ENCODE results near the gene HLA-DQB2. TPM values are rescaled to one million over a fixed set of nuclear protein-coding genes. Genes with fewer than 3 reads are reported as not detected.

The HLA-DQB2 gene
- total and polyA plus RNA-seq, 2 donors (not counting 1 experiment from before 2014, with no cell fraction given) = not detected

DNA sequence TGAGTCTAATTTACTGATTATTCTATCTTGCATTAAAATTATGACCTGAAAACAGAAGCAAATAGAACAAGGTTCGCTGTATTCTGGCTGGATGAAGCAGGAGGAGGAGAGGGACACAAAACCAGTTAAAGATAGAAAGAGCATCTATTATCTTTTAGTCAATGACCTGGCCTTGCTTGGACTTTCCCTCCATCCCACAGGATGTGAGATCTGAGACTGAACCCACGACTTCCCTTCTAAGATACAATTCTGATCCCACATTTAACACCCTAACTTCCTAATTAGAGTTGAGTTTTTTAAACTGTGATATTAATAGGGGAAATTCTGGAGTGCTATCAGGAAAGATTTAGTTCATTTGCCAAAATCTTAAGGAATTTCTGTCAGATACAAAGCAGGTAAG is 25.2 kb downstream of the HLA-DQB2 start:
- H3K4me3 ChIP-seq (replicated peaks in 1 of 4; ENCODE audit: control extremely low read depth in 1 of 4, insufficient read depth in 1 of 4, low read depth in 3 of 4, low read length in 4 of 4) = no peak overlapping the region
- H3K27me3 ChIP-seq (ENCODE audit: control insufficient read depth, insufficient read depth, low read length) = no peaks in the 10 kb centered on the region
- no peak for TF ChIP-seq EZH2 (IDR thresholded peaks at IDR 0.05; ENCODE audit: low read length, missing control alignments)
- TF ChIP-seq, protein P1, sequence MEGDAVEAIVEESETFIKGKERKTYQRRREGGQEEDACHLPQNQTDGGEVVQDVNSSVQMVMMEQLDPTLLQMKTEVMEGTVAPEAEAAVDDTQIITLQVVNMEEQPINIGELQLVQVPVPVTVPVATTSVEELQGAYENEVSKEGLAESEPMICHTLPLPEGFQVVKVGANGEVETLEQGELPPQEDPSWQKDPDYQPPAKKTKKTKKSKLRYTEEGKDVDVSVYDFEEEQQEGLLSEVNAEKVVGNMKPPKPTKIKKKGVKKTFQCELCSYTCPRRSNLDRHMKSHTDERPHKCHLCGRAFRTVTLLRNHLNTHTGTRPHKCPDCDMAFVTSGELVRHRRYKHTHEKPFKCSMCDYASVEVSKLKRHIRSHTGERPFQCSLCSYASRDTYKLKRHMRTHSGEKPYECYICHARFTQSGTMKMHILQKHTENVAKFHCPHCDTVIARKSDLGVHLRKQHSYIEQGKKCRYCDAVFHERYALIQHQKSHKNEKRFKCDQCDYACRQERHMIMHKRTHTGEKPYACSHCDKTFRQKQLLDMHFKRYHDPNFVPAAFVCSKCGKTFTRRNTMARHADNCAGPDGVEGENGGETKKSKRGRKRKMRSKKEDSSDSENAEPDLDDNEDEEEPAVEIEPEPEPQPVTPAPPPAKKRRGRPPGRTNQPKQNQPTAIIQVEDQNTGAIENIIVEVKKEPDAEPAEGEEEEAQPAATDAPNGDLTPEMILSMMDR (conservative IDR thresholded peaks at IDR 0.05 in 1 of 2, IDR thresholded peaks at IDR 0.05 in 1 of 2; ENCODE audit: low read depth in 1 of 2, low read length in 2 of 2) = no peak
- H4K20me1 ChIP-seq (ENCODE audit: control insufficient read depth, extremely low read depth, insufficient read depth, low read length) = no peaks in the 10 kb centered on the region
- no peak overlapping the region for H3K4me2 ChIP-seq (ENCODE audit: extremely low read depth, insufficient read depth, low read length)
- DNase-seq (ENCODE audit: low read depth in 2 of 2) = no peak
- H3K9ac ChIP-seq (ENCODE audit: insufficient read depth, low read length) = no peak overlapping the region
- H3K4me1 ChIP-seq (ENCODE audit: control insufficient read depth, extremely low read depth, insufficient read depth, low read length) = no peaks in the 10 kb centered on the region
- no peaks in the 10 kb centered on the region for H3K36me3 ChIP-seq (ENCODE audit: control insufficient read depth, insufficient read depth, low read length)
- H3K27ac ChIP-seq (ENCODE audit: insufficient read depth, low read length) = no peak overlapping the region
- H3K9me3 ChIP-seq (ENCODE audit: control insufficient read depth, insufficient read depth, low read depth, low read length) = no peaks in the 10 kb centered on the region
- H3K79me2 ChIP-seq (ENCODE audit: control insufficient read depth, insufficient read depth, low read length) = no peaks in the 10 kb centered on the region
- H2AFZ ChIP-seq (ENCODE audit: low read length) = no peak overlapping the region

DNA sequence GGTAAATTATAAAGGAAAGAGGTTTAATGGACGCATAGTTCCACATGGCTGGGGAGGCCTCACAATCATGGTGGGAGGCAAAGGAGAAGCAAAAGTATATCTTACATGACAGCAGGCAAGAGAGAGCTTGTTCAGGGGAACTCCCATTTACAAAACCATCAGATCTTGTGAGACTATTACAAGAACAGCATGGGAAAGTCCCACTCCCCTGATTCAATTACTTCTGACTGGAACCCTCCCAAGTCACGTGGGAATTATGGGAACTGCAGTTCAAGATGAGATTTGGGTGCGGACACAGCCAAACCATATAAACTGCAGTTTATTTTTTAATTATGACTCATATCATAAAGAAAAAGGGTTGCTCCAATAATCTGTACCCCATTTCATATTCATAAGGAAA is 44.5 kb downstream of the HLA-DQB2 start:
- H3K9me3 ChIP-seq (ENCODE audit: control insufficient read depth, insufficient read depth, low read depth, low read length) = no peaks in the 10 kb centered on the region
- no peak overlapping the region for H3K9ac ChIP-seq (ENCODE audit: insufficient read depth, low read length)
- H3K4me2 ChIP-seq (ENCODE audit: extremely low read depth, insufficient read depth, low read length) = no peak overlapping the region
- no peak overlapping the region for H3K27ac ChIP-seq (ENCODE audit: insufficient read depth, low read length)
- no peaks in the 10 kb centered on the region for H3K36me3 ChIP-seq (ENCODE audit: control insufficient read depth, insufficient read depth, low read length)
- H3K79me2 ChIP-seq (ENCODE audit: control insufficient read depth, insufficient read depth, low read length) = no peaks in the 10 kb centered on the region
- TF ChIP-seq EZH2 (IDR thresholded peaks at IDR 0.05; ENCODE audit: low read length, missing control alignments) = no peak
- TF ChIP-seq, protein P1 (conservative IDR thresholded peaks at IDR 0.05 in 1 of 2, IDR thresholded peaks at IDR 0.05 in 1 of 2; ENCODE audit: low read depth in 1 of 2, low read length in 2 of 2) = no peak
- H3K27me3 ChIP-seq (ENCODE audit: control insufficient read depth, insufficient read depth, low read length) = no peaks in the 10 kb centered on the region
- H3K4me1 ChIP-seq (ENCODE audit: control insufficient read depth, extremely low read depth, insufficient read depth, low read length) = no peaks in the 10 kb centered on the region
- no peaks in the 10 kb centered on the region for H4K20me1 ChIP-seq (ENCODE audit: control insufficient read depth, extremely low read depth, insufficient read depth, low read length)
- no peak overlapping the region for H2AFZ ChIP-seq (ENCODE audit: low read length)
- no peak for DNase-seq (ENCODE audit: low read depth in 2 of 2)
- H3K4me3 ChIP-seq (replicated peaks in 1 of 4; ENCODE audit: control extremely low read depth in 1 of 4, insufficient read depth in 1 of 4, low read depth in 3 of 4, low read length in 4 of 4) = no peak overlapping the region

DNA sequence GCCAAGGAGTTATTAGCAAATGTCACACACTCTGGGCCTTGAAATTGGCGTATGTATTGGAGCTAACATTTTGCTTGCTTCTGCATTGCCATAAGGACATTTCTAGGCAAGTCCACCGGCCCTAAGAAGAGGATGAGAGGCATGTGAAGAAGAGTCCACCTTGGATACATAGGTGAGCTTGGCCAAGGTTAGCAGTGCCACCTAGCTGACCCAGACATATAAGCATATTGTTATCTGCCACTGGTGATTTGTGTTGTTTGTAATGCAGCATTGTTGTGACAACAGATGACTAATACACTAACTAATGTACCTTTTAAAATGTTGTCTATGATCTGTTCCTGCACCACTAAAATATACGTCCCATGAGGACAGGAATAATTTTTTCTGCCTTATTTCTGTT is 46.9 kb downstream of the HLA-DQB2 start:
- DNase-seq (ENCODE audit: low read depth in 2 of 2) = no peak
- Histone ChIP-seq H2AFZ (ENCODE audit: low read length) (no peak overlapping the region), H3K4me2 (ENCODE audit: extremely low read depth, insufficient read depth, low read length) (no peak overlapping the region), H3K36me3 (ENCODE audit: control insufficient read depth, insufficient read depth, low read length) (no peaks in the 10 kb centered on the region), H3K9ac (ENCODE audit: insufficient read depth, low read length) (no peak overlapping the region), H3K9me3 (ENCODE audit: control insufficient read depth, insufficient read depth, low read depth, low read length) (no peaks in the 10 kb centered on the region), H3K4me1 (ENCODE audit: control insufficient read depth, extremely low read depth, insufficient read depth, low read length) (no peaks in the 10 kb centered on the region), H3K27ac (ENCODE audit: insufficient read depth, low read length) (no peak overlapping the region), H3K79me2 (ENCODE audit: control insufficient read depth, insufficient read depth, low read length) (no peaks in the 10 kb centered on the region), H4K20me1 (ENCODE audit: control insufficient read depth, extremely low read depth, insufficient read depth, low read length) (no peaks in the 10 kb centered on the region), H3K4me3 (replicated peaks in 1 of 4; ENCODE audit: control extremely low read depth in 1 of 4, insufficient read depth in 1 of 4, low read depth in 3 of 4, low read length in 4 of 4) (no peak overlapping the region), H3K27me3 (ENCODE audit: control insufficient read depth, insufficient read depth, low read length) (no peaks in the 10 kb centered on the region)
- TF ChIP-seq EZH2 (IDR thresholded peaks at IDR 0.05; ENCODE audit: low read length, missing control alignments) = no peak
- TF ChIP-seq, protein P1 (conservative IDR thresholded peaks at IDR 0.05 in 1 of 2, IDR thresholded peaks at IDR 0.05 in 1 of 2; ENCODE audit: low read depth in 1 of 2, low read length in 2 of 2) = no peak
